Peyer's patch (tissue), 4 donors: ENCODE results near the gene PSRC1.

ENCODE experiments used
- POLR2A ChIP-seq, 2 donors: fragments of 450-650 bp; IDR thresholded peaks; one replicate each; pipeline ENCODE4 v1.5.1; 2017; ENCODE audit warnings: antibody characterized with exemption in 2 of 2, mild to moderate bottlenecking in 2 of 2, moderate library complexity in 2 of 2
- TF ChIP-seq, protein P1 (sequence below), 6 experiments: fragments of 450-650 bp in 4 of 6; fragments of 200-600 bp in 2 of 6; sonication (generic) in 1 of 6; IDR thresholded peaks; one replicate each; pipeline ENCODE4 v1.5.1; 2017 to 2019; ENCODE audit warnings: antibody characterized with exemption in 6 of 6, mild to moderate bottlenecking in 3 of 6, moderate library complexity in 1 of 6

DNA sequence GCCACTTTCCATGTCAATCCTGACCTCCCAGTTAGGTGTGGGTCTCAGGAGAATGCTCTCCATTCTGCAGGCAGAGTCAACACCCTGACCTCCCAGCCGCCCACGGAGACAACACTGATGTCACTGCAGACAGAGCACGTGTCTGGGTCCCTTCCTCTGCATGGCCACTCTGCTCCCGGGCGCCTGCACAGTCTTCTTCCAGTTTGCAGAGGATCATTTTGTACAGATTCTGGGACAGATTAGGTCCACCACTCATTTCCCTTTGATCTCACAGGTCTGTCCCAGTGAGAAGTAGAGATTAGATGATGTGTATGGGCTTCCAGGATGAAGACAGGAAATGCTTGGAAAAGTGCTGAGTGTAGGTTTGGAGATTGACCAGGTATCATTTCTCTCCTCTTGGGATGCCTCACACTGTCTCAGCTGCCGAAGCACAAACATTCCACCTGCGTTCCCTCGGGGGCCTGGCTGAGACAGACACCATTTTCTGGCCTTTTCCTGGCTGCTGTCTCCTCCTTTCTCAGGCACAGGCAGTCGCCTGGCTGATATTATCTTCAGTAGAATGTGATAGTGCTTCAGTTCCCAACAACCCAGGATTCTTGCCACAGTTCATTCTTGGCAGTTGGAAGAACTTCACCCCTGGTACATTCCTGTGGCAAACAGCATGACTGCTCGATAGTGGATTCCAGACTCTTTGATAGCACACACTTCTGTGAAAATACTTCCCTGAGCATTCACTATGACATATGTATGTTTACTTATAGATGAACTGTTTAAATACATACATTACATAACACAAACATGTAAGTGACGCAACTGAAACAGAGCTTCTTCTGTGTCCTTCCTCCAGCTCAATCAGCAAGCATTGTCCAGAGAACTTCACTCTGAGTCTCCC, 16.0 kb upstream of the PSRC1 start:
- TF ChIP-seq, protein P1, sequence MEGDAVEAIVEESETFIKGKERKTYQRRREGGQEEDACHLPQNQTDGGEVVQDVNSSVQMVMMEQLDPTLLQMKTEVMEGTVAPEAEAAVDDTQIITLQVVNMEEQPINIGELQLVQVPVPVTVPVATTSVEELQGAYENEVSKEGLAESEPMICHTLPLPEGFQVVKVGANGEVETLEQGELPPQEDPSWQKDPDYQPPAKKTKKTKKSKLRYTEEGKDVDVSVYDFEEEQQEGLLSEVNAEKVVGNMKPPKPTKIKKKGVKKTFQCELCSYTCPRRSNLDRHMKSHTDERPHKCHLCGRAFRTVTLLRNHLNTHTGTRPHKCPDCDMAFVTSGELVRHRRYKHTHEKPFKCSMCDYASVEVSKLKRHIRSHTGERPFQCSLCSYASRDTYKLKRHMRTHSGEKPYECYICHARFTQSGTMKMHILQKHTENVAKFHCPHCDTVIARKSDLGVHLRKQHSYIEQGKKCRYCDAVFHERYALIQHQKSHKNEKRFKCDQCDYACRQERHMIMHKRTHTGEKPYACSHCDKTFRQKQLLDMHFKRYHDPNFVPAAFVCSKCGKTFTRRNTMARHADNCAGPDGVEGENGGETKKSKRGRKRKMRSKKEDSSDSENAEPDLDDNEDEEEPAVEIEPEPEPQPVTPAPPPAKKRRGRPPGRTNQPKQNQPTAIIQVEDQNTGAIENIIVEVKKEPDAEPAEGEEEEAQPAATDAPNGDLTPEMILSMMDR (IDR thresholded peaks at IDR 0.05): no peak
- no peak for TF ChIP-seq POLR2A (IDR thresholded peaks at IDR 0.05)
